ENCODE results near the gene MRPL4. TPM values are rescaled to one million over a fixed set of nuclear protein-coding genes. Genes with fewer than 3 reads are reported as not detected.
"Not testable (repeated sequence)": the region's sequence is repeated elsewhere in the genome, so short reads cannot be mapped to it uniquely, and the experiment has no call there.

The MRPL4 gene
- total and polyA plus RNA-seq, 8 donors, result 16.1 to 314 (median 52.4) TPM

DNA sequence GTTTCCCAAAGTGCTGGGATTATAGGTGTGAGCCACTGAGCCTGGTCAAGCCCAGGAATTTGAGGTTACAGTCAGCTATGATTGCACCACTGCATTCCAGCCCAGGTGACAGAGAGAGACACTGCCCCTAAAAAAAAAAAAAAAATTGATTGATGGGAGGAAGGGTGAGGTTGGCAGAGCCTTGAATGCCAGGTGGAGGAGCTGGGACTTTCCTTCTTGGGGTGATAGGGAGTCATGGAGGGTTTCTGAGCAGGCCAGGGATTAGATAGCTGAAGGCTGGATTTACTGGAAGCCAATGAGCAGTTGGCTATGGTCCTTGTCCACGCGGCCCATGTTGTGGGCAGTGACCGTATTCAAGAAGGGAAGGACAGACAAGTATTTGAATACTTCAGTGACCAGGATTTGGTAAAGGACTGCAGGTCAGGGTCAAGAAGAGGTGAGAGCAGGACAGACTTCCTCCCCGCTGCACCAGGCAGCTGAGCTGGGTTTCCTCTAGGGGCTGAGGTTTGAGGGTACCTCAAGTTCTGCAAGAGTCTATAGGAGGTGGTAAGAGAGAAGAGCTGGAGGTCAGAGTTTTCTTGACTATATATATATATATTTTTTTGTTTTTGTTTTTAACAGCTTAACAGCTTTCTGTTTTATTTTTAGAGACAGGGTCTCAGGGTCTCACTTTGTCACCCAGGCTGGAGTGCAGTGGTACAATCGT is 27.9 kb downstream of the MRPL4 start:
- H3K4me1 ChIP-seq, result peaks cover 0 to 6% (median under 1%) of the 10 kb centered on the region in 4 donors
- DNase-seq, result no peak
- no peak overlapping the region for H3K4me3 ChIP-seq
- no peak overlapping the region for H3K27ac ChIP-seq
- TF ChIP-seq POLR2A (IDR thresholded peaks at IDR 0.05) (no peak), POLR2AphosphoS5 (IDR thresholded peaks at IDR 0.05) (no peak), EP300 (IDR thresholded peaks at IDR 0.05) (no peak)
- TF ChIP-seq, protein P1, sequence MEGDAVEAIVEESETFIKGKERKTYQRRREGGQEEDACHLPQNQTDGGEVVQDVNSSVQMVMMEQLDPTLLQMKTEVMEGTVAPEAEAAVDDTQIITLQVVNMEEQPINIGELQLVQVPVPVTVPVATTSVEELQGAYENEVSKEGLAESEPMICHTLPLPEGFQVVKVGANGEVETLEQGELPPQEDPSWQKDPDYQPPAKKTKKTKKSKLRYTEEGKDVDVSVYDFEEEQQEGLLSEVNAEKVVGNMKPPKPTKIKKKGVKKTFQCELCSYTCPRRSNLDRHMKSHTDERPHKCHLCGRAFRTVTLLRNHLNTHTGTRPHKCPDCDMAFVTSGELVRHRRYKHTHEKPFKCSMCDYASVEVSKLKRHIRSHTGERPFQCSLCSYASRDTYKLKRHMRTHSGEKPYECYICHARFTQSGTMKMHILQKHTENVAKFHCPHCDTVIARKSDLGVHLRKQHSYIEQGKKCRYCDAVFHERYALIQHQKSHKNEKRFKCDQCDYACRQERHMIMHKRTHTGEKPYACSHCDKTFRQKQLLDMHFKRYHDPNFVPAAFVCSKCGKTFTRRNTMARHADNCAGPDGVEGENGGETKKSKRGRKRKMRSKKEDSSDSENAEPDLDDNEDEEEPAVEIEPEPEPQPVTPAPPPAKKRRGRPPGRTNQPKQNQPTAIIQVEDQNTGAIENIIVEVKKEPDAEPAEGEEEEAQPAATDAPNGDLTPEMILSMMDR (IDR thresholded peaks at IDR 0.05), result no peak
- intact Hi-C loops (cut with DNase I; ENCODE audit: low total_unique reads), result no loop called here
- H3K36me3 ChIP-seq, result peaks cover 18 to 98% (median 56%) of the 10 kb centered on the region in 4 donors
- WGBS, 5 donors, result 75 to 87% (median 81%) methylated on average over 5 of the region's 5 CpGs
- peaks cover 0 to 24% (median 0%) of the 10 kb centered on the region in 3 donors for H3K27me3 ChIP-seq
- no peaks in the 10 kb centered on the region for H3K9me3 ChIP-seq

DNA sequence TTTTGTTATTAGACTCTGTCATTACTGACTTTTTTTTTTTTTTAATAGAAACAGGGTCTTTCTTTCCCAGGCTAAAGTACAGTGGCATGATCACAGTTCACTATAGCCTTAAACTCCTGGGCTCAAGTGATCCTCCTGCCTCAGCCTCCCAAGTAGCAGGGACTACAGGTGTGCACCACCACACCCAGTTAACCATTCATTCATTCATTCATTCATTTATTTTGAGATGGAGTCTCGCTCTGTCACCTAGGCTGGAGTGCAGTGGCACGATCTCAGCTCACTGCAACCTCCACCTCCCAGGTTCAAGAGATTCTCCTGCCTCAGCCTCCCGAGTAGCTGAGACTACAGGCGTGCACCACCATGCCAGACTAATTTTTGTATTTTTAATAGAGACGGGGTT is 30.0 kb downstream of the MRPL4 start:
- Histone ChIP-seq H3K4me1 (peaks cover 3 to 19% (median 10%) of the 10 kb centered on the region in 4 donors), H3K36me3 (peaks cover 18 to 89% (median 57%) of the 10 kb centered on the region in 4 donors), H3K27me3 (peaks cover 0 to 37% (median 3%) of the 10 kb centered on the region in 3 donors)
- intact Hi-C loops (cut with DNase I; ENCODE audit: low total_unique reads); DNase-seq; H3K27ac ChIP-seq; H3K4me3 ChIP-seq; H3K9me3 ChIP-seq: not testable (repeated sequence)
- WGBS, 5 donors, result 90 to 97% (median 94%) methylated on average over 5 of the region's 5 CpGs

DNA sequence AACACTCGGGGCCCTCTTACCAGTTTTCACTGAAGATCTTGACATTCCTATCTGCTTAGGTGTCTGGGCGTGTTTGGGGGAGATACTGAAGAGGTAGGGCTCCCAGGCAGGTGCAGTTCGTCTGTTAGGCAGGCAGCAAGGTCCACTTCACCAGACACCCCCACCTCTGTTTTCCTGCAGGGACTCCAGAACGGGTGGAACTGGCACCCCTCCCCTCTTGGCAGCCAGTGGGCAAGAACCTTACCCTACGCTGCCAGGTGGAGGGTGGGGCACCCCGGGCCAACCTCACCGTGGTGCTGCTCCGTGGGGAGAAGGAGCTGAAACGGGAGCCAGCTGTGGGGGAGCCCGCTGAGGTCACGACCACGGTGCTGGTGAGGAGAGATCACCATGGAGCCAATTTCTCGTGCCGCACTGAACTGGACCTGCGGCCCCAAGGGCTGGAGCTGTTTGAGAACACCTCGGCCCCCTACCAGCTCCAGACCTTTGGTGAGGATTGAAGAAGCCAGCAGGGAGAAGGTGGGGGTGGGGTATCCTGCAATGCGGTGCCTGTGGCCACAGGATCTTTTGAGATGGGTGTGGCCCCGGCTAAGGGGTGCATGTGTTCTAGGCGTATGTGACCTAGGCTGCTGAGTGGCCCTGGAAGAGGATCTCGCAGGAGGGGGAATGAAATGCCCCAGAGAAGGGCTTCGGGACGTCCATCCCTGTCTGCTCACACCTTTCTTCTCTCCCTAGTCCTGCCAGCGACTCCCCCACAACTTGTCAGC is 31.5 kb downstream of the MRPL4 start:
- intact Hi-C loops (cut with DNase I; ENCODE audit: low total_unique reads), result no loop called here
- H3K9me3 ChIP-seq, result no peaks in the 10 kb centered on the region
- H3K4me1 ChIP-seq, result peaks cover 13 to 33% (median 24%) of the 10 kb centered on the region in 4 donors
- peaks cover 11 to 75% (median 47%) of the 10 kb centered on the region in 4 donors for H3K36me3 ChIP-seq
- TF ChIP-seq EP300 (IDR thresholded peaks at IDR 0.05) (no peak), POLR2AphosphoS5 (IDR thresholded peaks at IDR 0.05) (no peak), POLR2A (IDR thresholded peaks at IDR 0.05) (no peak)
- TF ChIP-seq, protein P1 (IDR thresholded peaks at IDR 0.05), result no peak
- H3K27me3 ChIP-seq, result peaks cover 7 to 51% (median 18%) of the 10 kb centered on the region in 3 donors
- DNase-seq, result no peak
- no peak overlapping the region for H3K27ac ChIP-seq
- H3K4me3 ChIP-seq, result no peak overlapping the region
- 51 to 64% (median 53%) methylated on average over 19 to 23 of the region's 23 CpGs for WGBS, 5 donors

DNA sequence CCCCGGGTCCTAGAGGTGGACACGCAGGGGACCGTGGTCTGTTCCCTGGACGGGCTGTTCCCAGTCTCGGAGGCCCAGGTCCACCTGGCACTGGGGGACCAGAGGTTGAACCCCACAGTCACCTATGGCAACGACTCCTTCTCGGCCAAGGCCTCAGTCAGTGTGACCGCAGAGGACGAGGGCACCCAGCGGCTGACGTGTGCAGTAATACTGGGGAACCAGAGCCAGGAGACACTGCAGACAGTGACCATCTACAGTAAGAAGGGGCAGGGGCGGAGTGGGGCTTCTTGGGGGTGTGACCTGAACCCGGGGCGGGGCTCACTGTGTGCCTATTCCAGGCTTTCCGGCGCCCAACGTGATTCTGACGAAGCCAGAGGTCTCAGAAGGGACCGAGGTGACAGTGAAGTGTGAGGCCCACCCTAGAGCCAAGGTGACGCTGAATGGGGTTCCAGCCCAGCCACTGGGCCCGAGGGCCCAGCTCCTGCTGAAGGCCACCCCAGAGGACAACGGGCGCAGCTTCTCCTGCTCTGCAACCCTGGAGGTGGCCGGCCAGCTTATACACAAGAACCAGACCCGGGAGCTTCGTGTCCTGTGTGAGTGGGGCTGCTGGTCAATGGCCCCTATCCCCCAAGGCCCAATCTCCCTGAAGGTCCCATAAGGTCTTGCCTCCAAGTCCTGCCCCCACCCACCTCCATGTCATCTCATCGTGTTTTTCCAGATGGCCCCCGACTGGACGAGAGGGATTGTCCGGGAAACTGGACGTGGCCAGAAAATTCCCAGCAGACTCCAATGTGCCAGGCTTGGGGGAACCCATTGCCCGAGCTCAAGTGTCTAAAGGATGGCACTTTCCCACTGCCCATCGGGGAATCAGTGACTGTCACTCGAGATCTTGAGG is 32.3 kb downstream of the MRPL4 start:
- 91 to 95% (median 93%) methylated on average over 33 to 34 of the region's 34 CpGs for WGBS, 5 donors
- peaks cover 11 to 67% (median 44%) of the 10 kb centered on the region in 4 donors for H3K36me3 ChIP-seq
- intact Hi-C loops (cut with DNase I; ENCODE audit: low total_unique reads), result no loop called here
- no peaks in the 10 kb centered on the region for H3K9me3 ChIP-seq
- peaks cover 21 to 41% (median 32%) of the 10 kb centered on the region in 4 donors for H3K4me1 ChIP-seq
- no peak overlapping the region for H3K4me3 ChIP-seq
- no peak for DNase-seq
- no peak overlapping the region for H3K27ac ChIP-seq
- no peak for TF ChIP-seq EP300 (IDR thresholded peaks at IDR 0.05)
- TF ChIP-seq POLR2A (IDR thresholded peaks at IDR 0.05), result no peak
- no peak for TF ChIP-seq POLR2AphosphoS5 (IDR thresholded peaks at IDR 0.05)
- TF ChIP-seq, protein P1 (IDR thresholded peaks at IDR 0.05), result no peak
- peaks cover 15 to 53% (median 26%) of the 10 kb centered on the region in 3 donors for H3K27me3 ChIP-seq
